ENCODE measurements around the gene SLC6A6. TPM values are rescaled to one million over a fixed set of nuclear protein-coding genes. Genes with fewer than 3 reads are reported as not detected.
A peak's percentile ranks its signal among the peaks of the same experiment; 100 is the strongest.

SLC6A6 gene
- polyA plus RNA-seq, 3 donors from 2014 or later, result 4.7 to 8.0 (median 6.9) TPM

GRCh38 chr3:14461748-14462324 lies 59.4 kb downstream of the SLC6A6 start:
- H3K4me1 Mint-ChIP-seq, result peaks cover 11 to 12% of the 10 kb centered on the region in 2 donors
- H3K36me3 Mint-ChIP-seq, result peaks cover 0 to 16% (median 11%) of the 10 kb centered on the region in 3 donors
- peak; percentile 45 to 51 (median 48) for DNase-seq
- peak overlapping the region in 2 of 6 donors; percentile 12 to 58 for H3K27ac Mint-ChIP-seq
- H3K9me3 Mint-ChIP-seq, result no peaks in the 10 kb centered on the region
- no peak overlapping the region for H3K4me3 Mint-ChIP-seq
- peaks cover 0 to 6% (median 1%) of the 10 kb centered on the region in 3 donors for H3K27me3 Mint-ChIP-seq (ENCODE audit: low read depth in 3 of 3)

- H3K4me1 Mint-ChIP-seq, result peaks cover 11 to 12% of the 10 kb centered on the region in 2 donors
- H3K36me3 Mint-ChIP-seq, result peaks cover 1 to 18% (median 11%) of the 10 kb centered on the region in 3 donors
- no peak overlapping the region for H3K27ac Mint-ChIP-seq
- no peaks in the 10 kb centered on the region for H3K9me3 Mint-ChIP-seq
- peaks cover 0 to 6% (median 1%) of the 10 kb centered on the region in 3 donors for H3K27me3 Mint-ChIP-seq (ENCODE audit: low read depth in 3 of 3)
- no peak for DNase-seq
- H3K4me3 Mint-ChIP-seq, result no peak overlapping the region
Measured at GRCh38 chr3:14462738-14463137, 60.3 kb downstream of the SLC6A6 start.

DNA sequence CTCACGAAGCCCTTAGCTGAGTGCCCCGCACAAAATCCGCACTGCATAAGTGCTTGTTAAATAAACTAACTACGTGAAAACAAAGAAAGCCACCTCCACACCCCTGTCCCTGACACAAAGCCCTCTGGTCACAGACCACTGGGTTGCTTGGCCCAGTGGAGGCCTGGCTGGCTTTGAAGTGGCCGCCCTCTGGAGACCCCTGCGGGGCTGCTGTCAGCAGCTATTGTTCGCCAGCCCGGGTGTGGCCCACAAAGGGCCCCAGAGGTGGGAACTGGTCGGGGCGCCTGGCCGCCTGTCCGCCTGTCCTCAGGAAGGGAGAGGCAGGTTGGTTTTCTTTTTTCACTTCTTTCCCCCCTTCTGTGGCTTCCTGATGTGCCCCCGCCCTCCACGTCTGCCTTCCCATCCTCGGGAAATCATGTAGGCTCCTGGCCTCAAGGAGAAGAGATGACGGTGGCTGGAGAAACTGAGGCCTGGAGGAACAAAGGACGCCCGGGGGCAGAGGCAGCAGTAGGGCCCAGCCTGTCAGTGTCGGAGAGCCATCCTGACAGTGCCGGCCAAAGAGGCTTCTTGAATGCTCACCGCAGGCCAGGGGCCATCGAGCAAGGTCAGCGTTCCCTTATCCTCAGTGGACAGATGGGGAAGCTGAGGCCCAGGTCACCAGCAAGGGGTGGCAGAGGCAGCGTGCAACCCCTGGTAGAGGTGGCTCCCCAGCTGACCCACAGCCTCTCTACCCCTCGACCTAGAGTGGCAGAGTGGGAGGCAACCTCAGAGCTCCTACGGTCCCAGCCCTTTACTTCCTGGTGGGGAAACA lies 61.1 kb downstream of the SLC6A6 start:
- H3K4me3 Mint-ChIP-seq, result no peak overlapping the region
- H3K27me3 Mint-ChIP-seq (ENCODE audit: low read depth in 3 of 3), result peaks cover 0 to 4% (median 1%) of the 10 kb centered on the region in 3 donors
- DNase-seq, result no peak
- H3K27ac Mint-ChIP-seq, result no peak overlapping the region
- H3K9me3 Mint-ChIP-seq, result no peaks in the 10 kb centered on the region
- peaks cover 12 to 13% of the 10 kb centered on the region in 2 donors for H3K4me1 Mint-ChIP-seq
- H3K36me3 Mint-ChIP-seq, result peaks cover 5 to 21% (median 11%) of the 10 kb centered on the region in 3 donors

DNA sequence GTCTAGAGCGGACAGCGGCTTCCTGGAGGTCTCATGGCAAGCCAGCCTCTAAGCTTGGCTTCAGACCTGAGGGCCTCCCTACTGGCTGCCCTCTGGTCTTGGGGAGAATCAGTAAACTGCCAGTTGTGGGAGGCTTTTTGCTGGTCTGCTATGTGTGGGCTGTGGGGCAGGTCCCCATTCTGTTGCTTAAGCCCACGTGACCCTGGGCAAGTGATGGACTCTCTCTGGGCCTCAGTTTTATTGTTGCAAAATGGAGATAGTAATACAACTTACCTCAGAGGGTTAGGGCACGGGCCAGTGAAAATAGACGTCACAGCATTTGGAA lies 61.7 kb downstream of the SLC6A6 start:
- H3K4me3 Mint-ChIP-seq, result no peak overlapping the region
- no peak overlapping the region for H3K27ac Mint-ChIP-seq
- peaks cover 0 to 2% (median under 1%) of the 10 kb centered on the region in 3 donors for H3K27me3 Mint-ChIP-seq (ENCODE audit: low read depth in 3 of 3)
- H3K9me3 Mint-ChIP-seq, result no peaks in the 10 kb centered on the region
- DNase-seq, result no peak
- H3K4me1 Mint-ChIP-seq, result peaks cover 12 to 13% of the 10 kb centered on the region in 2 donors
- peaks cover 5 to 15% (median 8%) of the 10 kb centered on the region in 3 donors for H3K36me3 Mint-ChIP-seq

DNA sequence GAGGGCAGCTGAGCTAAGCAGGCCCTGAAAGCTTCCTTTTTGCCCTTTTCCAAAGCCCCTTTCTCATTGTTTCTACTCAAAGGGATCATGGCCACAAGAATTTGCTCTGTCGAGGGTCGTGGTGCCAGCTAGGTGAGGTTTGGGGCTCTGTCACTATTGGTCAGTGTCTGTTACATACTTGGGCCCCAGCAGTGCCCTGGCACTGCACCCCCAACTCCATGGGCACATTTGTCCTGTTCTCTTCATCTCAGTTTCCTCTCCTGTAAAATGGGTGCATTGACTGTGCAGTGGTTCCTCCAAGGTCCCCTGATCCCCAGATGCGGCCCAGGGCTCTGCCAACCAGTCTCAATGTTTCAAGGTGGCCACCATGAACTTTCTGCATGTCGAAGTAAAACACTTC lies 62.1 kb downstream of the SLC6A6 start:
- Mint-ChIP-seq H3K27me3 (ENCODE audit: low read depth in 3 of 3) (no peaks in the 10 kb centered on the region), H3K36me3 (peaks cover 5 to 14% (median 6%) of the 10 kb centered on the region in 3 donors), H3K9me3 (no peaks in the 10 kb centered on the region), H3K27ac (peak overlapping the region in 1 of 6 donors; percentile 34), H3K4me1 (peaks cover 12 to 13% of the 10 kb centered on the region in 2 donors), H3K4me3 (no peak overlapping the region)
- DNase-seq, result no peak

DNA sequence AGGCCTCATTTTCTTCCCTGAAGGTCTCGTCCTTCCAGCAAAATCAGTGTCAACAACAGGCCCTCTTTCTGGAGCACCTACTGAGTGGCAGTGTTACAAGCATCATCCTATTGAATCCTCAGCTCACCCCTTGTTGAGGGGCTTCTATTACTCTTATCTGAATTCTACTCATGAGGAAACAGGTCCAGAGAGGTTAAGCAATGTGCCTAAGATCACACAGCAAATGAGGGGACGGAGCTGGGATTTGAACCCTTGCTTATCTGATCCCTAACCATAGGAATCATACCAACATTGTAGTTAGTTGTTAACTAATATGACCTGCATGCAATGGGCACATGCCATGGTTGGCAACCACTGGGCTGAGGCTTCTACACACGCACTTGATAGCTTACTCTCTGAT lies 63.0 kb downstream of the SLC6A6 start:
- no peak for DNase-seq
- Mint-ChIP-seq H3K36me3 (peaks cover 2 to 17% (median 5%) of the 10 kb centered on the region in 3 donors), H3K4me1 (peaks cover 6 to 9% of the 10 kb centered on the region in 2 donors), H3K27me3 (ENCODE audit: low read depth in 3 of 3) (no peaks in the 10 kb centered on the region), H3K27ac (no peak overlapping the region), H3K9me3 (no peaks in the 10 kb centered on the region), H3K4me3 (no peak overlapping the region)

DNA sequence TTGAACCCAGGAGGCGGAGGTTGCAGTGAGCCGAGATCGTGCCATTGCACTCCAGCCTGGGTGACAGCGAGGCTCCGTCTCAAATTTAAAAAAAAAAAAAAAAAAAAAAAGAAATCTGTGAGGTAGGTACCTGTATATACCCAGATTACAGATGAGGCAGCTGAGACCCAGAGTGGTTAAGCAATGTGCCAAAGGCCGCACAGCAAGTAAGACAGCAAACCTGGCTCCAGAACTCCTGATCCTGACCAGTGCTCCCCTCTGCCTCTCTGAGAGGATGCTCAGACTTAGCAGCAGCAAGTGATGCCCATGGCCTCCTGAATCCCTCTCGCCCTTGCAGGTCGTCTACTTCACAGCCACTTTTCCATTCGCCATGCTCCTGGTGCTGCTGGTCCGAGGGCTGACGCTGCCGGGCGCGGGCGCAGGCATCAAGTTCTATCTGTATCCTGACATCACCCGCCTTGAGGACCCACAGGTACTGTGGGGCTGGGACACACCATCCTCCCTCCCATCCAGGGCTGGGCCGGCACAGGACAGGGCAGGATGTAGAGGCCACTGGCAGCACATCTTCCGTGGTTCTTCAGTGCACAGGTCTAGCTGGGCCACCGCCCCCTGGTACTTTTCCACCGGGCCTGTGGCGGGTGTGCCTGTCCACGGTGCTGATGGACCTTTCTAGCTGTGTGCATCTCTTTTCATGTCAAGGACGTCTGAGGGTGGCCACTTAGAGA lies 63.9 kb downstream of the SLC6A6 start:
- Mint-ChIP-seq H3K27me3 (ENCODE audit: low read depth in 3 of 3) (no peaks in the 10 kb centered on the region), H3K36me3 (peaks cover 0 to 17% (median 5%) of the 10 kb centered on the region in 3 donors), H3K9me3 (no peaks in the 10 kb centered on the region), H3K27ac (no peak overlapping the region), H3K4me3 (no peak overlapping the region), H3K4me1 (peaks cover 0 to 4% of the 10 kb centered on the region in 2 donors)
- no peak for DNase-seq

DNA sequence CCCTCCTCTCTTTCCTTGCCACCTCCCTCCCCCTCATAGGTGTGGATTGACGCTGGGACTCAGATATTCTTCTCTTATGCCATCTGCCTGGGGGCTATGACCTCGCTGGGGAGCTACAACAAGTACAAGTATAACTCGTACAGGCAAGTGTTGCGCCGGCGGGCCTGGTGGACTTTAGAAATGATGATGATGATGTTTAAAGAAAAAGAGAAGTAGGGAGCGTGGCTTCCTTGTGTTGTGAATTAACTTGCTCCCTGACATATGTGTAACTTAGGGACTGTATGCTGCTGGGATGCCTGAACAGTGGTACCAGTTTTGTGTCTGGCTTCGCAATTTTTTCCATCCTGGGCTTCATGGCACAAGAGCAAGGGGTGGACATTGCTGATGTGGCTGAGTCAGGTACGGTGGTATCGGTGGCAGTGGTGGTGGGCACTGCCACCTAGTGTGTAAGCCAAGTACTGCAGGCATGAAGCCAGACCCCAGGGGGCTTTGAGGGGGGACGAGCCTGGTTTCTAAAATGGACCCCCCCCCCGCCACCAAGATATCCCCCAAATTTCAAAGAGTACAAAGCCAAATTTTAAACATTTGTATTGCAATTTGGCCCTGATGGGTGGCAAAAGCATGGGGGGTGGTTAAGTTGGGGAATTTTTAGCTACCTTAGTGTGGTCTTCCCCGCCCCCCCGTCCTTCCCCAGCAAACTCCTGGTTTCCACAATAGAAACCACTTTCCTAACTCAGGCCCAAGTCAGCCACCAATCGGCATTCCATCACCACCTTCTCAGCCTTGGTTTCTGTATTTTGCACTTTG lies 65.6 kb downstream of the SLC6A6 start:
- H3K27ac Mint-ChIP-seq, result peak overlapping the region in 1 of 6 donors; percentile 40
- peaks cover 0 to under 1% (median 0%) of the 10 kb centered on the region in 3 donors for H3K27me3 Mint-ChIP-seq (ENCODE audit: low read depth in 3 of 3)
- H3K4me1 Mint-ChIP-seq, result peaks cover 0 to 2% of the 10 kb centered on the region in 2 donors
- peaks cover 0 to 17% (median 5%) of the 10 kb centered on the region in 3 donors for H3K36me3 Mint-ChIP-seq
- H3K9me3 Mint-ChIP-seq, result no peaks in the 10 kb centered on the region
- H3K4me3 Mint-ChIP-seq, result no peak overlapping the region
- DNase-seq, result peak; percentile 40 to 49 (median 42)

DNA sequence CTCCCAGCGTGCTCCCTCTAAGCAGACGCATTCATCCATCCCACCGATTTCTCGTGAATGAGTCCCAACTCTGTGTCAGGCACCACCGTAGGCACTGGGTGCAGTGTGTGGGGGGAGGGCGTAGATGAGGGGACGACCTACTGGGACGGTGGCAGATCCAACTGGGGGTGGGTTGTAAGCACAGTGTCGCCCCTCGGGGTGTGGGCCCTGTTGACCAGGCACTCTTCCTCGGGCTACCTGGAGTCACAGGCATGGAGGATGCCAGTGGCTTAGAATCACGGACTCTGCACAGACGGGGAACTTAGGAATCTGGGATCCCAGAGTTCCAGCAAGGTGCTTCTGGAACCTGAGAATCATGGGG lies 66.2 kb downstream of the SLC6A6 start:
- peaks cover 0 to 2% of the 10 kb centered on the region in 2 donors for H3K4me1 Mint-ChIP-seq

GRCh38 chr3:14470461-14470860 lies 68.1 kb downstream of the SLC6A6 start:
- Mint-ChIP-seq H3K27me3 (ENCODE audit: low read depth in 3 of 3) (peaks cover 0 to 4% (median 0%) of the 10 kb centered on the region in 3 donors), H3K9me3 (no peaks in the 10 kb centered on the region), H3K4me3 (no peak overlapping the region), H3K36me3 (peaks cover 0 to 22% (median 5%) of the 10 kb centered on the region in 3 donors), H3K4me1 (peaks cover 0 to 2% of the 10 kb centered on the region in 2 donors), H3K27ac (no peak overlapping the region)
- no peak for DNase-seq

More for the DNA sequence above, 66.2 kb downstream of the SLC6A6 start:
- Mint-ChIP-seq H3K4me3 (no peak overlapping the region), H3K27ac (no peak overlapping the region), H3K27me3 (ENCODE audit: low read depth in 3 of 3) (peaks cover 0 to 4% (median 0%) of the 10 kb centered on the region in 3 donors), H3K9me3 (no peaks in the 10 kb centered on the region), H3K36me3 (peaks cover 0 to 22% (median 5%) of the 10 kb centered on the region in 3 donors)
- no peak for DNase-seq

DNA sequence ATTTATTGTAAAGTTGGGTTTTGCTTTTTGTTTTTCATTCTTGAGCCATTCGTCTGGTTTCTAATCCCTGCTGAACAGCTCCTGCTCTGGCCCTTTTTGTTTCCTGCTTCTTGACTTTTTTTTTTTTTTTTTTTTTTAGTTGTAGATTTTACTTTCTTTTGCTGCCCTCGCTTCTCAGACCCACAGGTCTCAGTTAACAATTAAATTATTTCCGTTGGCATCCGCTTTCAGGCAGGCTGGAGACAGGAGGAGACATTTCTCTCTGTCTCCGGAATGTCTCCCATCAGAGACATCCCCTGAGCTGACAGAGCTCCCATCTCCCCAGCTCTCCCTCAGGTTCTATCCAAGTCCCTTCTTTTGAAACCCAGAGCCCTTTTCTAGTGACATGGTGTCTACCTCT lies 68.6 kb downstream of the SLC6A6 start:
- no peak for DNase-seq
- H3K4me3 Mint-ChIP-seq, result no peak overlapping the region
- peaks cover 0 to 2% of the 10 kb centered on the region in 2 donors for H3K4me1 Mint-ChIP-seq
- no peak overlapping the region for H3K27ac Mint-ChIP-seq
- H3K36me3 Mint-ChIP-seq, result peaks cover 0 to 24% (median 5%) of the 10 kb centered on the region in 3 donors
- H3K9me3 Mint-ChIP-seq, result no peaks in the 10 kb centered on the region
- peaks cover 0 to 4% (median 0%) of the 10 kb centered on the region in 3 donors for H3K27me3 Mint-ChIP-seq (ENCODE audit: low read depth in 3 of 3)

GRCh38 chr3:14471690-14472089 lies 69.3 kb downstream of the SLC6A6 start:
- H3K4me1 Mint-ChIP-seq, result peaks cover 0 to 2% of the 10 kb centered on the region in 2 donors
- H3K4me3 Mint-ChIP-seq, result no peak overlapping the region
- peaks cover 0 to 4% (median 0%) of the 10 kb centered on the region in 3 donors for H3K27me3 Mint-ChIP-seq (ENCODE audit: low read depth in 3 of 3)
- H3K9me3 Mint-ChIP-seq, result no peaks in the 10 kb centered on the region
- DNase-seq, result no peak
- no peak overlapping the region for H3K27ac Mint-ChIP-seq
- H3K36me3 Mint-ChIP-seq, result peaks cover 0 to 25% (median 5%) of the 10 kb centered on the region in 3 donors

All from immature natural killer cell (primary cell).